ENCODE data around the gene NPTXR.
"Not testable (repeated sequence)": the region's sequence is repeated elsewhere in the genome, so short reads cannot be mapped to it uniquely, and the experiment has no call there.

The NPTXR gene

DNA sequence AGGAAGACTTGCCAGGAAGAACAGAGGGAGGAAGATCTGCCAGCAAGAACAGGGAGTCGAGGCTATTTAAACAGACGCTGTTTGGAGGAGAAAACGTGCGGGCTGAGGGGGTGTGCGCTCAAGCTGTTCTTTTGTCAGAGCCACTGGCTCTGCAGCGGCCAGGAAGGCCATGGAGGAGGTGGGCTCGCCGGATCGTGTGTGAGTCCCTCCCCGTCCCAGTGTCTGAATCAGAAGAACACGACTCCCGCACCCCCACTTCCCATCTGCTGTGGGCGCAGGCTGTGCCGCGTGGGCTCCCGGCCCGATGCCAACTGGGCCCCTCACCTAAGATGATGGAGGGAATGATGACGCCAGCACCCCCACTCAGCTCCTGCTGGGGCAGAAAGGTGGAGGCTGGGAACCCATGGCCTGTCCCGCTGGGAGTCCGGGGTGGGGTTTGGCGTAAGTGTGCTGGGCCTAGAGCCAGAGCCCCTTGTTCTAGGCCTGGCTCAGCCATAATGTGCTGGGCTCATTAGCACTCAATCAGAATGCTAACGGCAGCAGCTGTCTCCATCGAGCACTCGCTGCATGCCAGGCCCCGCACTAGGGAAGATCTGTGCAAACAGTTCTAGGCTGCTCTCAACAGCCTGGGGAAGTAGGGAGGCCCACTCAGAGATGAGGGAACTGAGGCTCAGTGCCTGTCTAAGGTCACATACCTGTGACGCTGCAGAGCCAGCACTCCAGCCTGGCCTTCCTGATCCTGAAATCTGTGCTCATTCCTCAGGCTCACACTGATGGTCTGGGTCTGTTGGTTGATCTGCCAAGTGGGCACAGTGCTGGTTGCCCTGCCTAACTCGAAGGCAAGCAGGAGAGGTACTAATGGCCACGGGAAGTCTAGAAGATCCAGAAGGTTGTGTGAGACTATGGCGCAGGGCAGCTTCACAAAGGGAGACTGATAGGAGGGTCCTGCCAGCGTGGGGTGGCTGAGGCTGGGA lies 11.5 kb downstream of the NPTXR start:
- peak in 23 of 56 donors; percentile 8 to 70 (median 37) for DNase-seq

DNA sequence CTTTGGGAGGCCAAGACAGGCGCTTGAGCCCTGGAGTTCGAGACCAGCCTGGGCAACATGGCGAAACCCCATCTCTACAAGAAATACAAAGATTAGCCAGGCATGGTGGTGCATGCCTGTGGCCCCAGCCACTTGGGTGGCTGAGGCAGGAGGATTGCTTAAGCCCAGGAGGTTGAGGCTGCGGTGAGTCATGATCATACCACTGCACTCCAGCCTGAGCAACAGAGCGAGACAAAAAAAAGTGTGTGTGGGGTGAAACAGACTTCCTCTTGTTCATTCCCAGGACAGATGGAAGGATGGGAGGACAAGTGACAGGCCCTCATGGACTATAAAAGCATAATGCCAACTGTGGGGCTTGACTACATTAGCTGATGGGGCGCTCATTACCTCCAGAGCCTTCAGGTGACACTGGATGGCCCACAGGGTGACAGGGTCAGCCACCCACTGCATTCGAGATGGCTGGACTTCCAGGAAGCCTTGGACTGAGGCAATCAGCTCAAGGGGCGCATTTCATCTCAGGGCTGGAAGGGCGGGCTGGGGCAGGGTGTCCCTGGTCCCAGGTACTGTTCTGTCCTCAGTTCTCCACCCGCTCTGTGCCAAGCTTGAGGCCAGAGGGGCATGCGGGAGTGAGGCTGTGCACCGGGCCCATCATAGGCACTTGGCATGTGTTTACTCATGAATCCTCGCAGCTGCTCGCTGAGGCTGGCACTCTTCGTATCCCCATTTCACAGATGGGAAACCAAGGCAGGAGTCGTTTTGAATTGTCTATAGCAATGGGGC lies 12.5 kb downstream of the NPTXR start:
- DNase-seq, result no peak

- no peak for DNase-seq
These were observed 13.1 kb downstream of the NPTXR start for GRCh38 chr22:38830845-38831108.

DNA sequence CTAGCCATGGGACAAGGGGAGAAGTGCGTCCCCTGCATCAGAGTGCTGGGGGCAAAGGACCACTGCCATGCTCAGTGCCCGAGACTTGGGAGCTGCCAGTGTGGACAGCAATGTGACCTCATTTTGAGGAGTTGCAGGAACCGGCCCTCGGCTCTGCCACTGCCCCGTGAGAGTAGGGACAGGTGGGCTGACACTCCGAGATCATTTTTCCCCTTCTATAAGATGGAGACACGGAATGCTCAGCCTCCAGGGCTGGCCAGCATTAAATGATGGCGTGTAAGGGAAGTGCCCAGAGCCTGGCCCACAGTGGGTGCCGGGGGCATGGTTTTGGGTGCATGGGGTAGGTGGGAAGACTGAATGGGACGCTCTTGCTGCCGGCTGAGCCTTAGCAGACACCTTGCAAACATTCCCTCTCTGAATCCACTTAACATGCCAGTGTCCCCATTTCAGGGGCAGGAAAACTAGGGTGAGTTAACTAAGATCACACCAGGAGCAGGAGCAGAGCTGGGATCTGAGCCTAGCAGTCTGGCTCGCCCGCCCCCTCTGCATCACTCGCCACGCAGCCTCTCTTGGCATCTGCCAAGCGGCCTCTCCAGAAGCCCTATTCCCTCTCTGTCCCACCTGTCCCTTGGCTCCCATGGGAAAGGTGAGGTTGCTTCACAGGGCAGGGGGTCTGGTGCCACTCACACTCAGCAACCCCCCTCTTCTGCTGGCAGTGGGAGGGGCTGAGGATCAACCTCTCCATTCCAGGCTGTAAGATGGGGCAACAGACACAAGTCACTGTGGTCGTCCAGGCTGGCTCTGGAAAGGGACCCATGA lies 13.6 kb downstream of the NPTXR start:
- no peak for DNase-seq

- DNase-seq, result no peak
These were observed 14.3 kb downstream of the NPTXR start for GRCh38 chr22:38829485-38829884.

DNA sequence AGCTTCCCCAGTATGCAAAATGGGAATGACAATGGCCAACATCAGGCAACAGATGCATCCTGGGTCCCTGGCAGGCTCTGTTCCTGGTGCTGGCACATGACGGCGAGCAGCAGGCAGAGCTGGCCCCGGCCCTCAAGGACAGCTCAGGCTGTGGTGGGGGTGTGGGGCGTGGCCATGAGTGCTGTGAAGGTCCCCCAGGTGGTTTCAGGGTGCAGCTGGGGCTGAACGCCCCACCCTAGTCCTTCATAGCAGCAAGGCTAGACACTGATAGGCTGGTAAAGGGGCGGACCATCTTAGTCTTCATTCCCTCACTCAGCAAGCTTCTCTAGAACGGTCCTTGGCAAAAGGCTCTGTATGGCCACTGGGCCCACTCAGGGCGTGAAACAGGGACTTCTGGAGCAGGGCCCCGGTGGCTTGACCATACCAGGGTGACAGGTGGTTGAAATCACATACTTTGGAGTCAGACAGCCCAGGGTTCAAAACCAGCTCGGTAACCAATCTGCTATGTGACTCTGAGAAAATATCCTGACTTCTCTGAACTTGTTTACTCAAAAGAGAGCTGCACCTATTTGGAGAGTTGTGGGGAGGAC lies 15.1 kb downstream of the NPTXR start:
- DNase-seq, result no peak

- DNase-seq, result no peak
These were observed 15.6 kb downstream of the NPTXR start for GRCh38 chr22:38828191-38828590.

DNA sequence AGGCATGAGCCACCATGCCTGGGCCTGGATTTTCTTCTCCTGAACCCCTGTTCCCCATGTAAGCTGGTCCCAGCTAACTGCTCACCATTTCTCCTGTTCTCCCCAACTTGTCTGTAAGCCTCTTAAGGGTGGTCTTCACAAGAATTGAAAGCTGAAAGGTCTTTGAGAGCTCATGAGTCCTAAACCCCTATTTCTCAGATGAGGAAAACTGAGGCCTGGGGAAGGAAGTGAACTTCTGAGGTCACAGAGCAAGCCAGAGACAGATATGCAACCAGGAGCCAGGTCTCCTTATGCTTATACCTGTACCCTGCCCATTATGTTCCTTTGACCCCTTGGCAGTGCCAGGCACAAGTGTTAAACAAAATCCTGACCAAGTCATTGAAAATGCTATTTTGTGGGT lies 16.3 kb downstream of the NPTXR start:
- DNase-seq, result no peak

GRCh38 chr22:38826801-38827200 lies 17.0 kb downstream of the NPTXR start:
- DNase-seq, result no peak

DNA sequence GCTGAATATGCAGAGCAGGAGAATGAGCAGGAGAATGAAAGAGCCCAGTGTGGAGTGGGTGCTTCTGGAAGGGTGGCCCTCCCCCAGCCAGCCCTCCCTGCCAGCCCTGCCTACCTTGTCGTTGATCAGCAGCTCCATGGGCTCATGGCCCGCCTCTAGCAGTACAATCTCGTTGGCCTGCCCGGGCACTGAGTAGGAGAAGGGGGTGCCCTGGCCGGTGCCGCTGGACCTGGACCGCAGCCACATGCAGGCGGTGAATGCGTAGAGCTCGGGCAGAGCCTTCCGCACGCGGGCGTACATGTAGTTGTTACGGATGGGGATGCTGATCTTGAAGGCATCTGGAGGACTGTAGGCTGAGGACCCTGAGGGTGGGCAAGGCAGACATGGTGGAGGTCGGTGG lies 17.4 kb downstream of the NPTXR start:
- no peak for DNase-seq

GRCh38 chr22:38824585-38824984 lies 19.2 kb downstream of the NPTXR start:
- peak in 43 of 56 donors; percentile 8 to 71 (median 34) for DNase-seq

- no peak for DNase-seq
These were observed 20.2 kb downstream of the NPTXR start for GRCh38 chr22:38823637-38824036.

DNA sequence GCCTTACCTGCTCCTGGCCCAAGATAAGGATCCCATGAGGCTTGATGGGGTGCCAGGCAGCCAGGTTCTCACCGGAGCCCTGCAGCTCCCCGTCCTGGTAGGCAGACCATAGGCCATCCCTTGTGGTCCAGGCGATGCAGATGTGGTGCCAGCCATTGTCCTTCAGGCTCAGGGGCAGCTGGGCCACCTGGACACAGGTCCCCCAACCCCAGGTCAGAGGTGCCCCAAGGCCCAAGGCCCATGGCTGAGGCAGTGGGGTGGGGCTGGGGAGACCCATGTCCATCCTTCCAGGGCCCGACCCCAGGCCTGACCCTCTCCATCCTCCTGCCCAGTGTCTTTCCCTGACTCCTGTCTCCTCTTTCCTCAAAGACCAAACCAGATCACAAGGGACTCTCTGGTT lies 20.8 kb downstream of the NPTXR start:
- DNase-seq, result no peak

GRCh38 chr22:38820020-38820419 lies 23.8 kb downstream of the NPTXR start:
- DNase-seq, result peak in 1 of 56 donors; percentile 25

GRCh38 chr22:38819387-38819940 lies 24.4 kb downstream of the NPTXR start:
- DNase-seq, result no peak

DNA sequence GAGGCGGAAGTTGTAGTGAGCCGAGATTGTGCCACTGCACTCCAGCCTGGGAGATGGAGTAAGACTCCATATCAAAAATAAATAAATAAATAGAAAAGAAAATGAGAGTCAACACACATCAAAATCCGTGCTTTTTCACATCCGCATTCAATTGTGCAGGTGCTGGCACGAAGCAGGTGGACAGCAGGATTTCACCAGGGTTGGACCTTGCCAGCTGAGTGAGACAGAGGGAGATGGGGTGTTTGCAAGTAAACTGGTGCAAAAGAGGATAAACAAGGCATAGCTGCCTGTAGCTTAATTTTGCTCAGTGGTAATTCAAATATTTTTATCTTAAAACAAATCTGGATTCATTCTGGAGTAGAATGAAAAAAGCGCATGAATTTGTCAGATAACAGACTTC lies 26.6 kb downstream of the NPTXR start:
- no peak for DNase-seq

DNA sequence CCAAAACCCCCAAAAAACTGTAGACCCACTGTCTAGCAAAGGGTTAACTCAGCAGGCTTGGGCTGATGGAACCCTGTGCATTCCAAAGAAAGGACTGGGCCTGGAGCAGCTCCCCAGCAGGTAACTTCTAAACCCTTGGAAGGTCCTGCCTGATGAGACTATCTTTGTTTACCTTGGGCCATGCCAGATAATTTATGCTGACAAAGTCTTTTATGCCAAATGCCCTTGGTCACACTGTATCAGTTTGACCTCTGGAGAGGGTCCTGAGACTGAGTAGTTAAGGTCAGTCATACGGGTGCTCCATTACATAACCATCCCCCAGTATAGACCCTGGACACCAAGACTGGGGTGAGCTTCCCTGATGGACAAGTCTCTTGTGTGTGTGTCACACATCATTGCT lies 28.0 kb downstream of the NPTXR start:
- DNase-seq, result no peak

DNA sequence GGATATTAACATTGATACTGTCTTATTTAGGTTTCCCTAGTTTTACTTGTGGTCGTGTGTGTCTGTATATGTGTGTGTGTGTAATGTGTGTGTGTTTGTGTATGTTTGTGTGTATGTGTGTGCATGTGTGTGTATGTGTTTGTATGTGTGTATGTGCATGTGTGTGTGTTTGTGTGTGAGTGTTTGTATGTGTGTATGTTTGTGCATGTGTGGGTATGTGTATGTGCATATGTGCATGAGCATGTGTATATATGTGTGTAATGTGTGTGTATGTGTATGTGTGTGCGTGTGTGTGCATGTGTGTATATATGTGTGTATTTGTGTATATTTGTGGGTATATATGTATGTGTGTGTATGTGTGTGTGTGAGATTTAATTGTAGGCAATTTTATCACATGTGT lies 32.6 kb downstream of the NPTXR start:
- DNase-seq, result no peak

DNA sequence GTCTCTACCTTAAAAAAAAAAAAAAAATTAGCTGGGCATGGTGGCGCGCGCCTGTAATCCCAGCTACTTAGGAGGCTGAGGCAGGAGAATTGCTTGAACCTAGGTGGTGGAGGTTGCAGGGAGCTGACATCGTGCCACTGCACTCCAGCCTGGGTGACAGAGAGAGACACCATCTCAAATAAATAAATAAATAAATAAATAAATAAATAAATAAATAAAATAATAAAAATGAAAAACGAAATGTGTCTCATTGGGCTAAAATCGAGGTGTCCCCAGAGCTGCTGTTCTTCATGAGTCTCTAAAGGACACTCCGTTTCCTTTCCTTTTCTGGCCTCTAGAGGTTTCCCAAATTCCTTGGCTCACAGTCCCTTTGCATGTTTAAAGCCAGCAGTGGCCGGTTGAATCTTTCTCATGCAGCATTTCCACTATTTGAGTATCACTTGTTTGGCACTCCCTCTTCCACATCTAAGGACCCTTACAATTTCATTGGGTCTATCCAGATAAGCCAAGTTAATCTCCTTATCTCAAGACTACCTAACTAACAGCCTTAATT lies 38.7 kb downstream of the NPTXR start:
- not testable (repeated sequence) for DNase-seq

- DNase-seq, result peak in 4 of 56 donors; percentile 12 to 69 (median 33)
These were observed 41.1 kb downstream of the NPTXR start for GRCh38 chr22:38802671-38803121.
